Measurements from ENCODE around the gene GMEB1.
"Not testable (repeated sequence)": the region's sequence is repeated elsewhere in the genome, so short reads cannot be mapped to it uniquely, and the experiment has no call there.

Gene GMEB1

DNA sequence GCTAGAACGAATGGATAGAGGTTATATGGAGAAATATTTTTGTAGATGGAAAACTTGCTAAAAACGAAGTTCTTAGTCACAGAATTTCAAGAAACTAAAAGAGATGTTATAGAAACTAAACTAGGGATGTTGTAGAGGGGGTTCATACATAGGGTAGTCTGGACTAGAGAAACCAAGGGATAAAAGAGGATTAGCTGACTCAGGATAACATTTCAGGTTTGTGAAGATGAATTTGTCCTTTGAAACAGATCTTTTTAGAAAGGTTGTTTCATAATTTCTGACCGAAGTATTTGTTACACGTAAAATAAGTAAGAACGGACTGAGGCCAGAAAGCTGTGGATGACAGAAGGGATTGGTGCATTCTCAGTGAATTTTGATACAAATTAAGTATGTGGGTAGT, 81.7 kb downstream of the GMEB1 start:
- no peaks in the 10 kb centered on the region for H3K27me3 ChIP-seq (ENCODE audit: control insufficient read depth, insufficient read depth, low read length)
- H3K4me1 ChIP-seq (ENCODE audit: control insufficient read depth, insufficient read depth, low read length), result no peaks in the 10 kb centered on the region; the same call in 1 of the 2 replicates
- H3K36me3 ChIP-seq (ENCODE audit: control insufficient read depth, insufficient read depth, low read length), result peaks cover 1% of the 10 kb centered on the region; the same call in 1 of the 2 replicates
- no peak overlapping the region for H3K27ac ChIP-seq (ENCODE audit: low read length)
- no peak overlapping the region for H3K4me3 ChIP-seq (ENCODE audit: low read length)
- no peaks in the 10 kb centered on the region for H3K9me3 ChIP-seq (ENCODE audit: control insufficient read depth, insufficient read depth, low read length)
- no peak for DNase-seq (ENCODE audit: low read depth, low spot score)
- WGBS (ENCODE audit: insufficient coverage, insufficient read length), result 100% methylated on average over 2 of the region's 5 CpGs

DNA sequence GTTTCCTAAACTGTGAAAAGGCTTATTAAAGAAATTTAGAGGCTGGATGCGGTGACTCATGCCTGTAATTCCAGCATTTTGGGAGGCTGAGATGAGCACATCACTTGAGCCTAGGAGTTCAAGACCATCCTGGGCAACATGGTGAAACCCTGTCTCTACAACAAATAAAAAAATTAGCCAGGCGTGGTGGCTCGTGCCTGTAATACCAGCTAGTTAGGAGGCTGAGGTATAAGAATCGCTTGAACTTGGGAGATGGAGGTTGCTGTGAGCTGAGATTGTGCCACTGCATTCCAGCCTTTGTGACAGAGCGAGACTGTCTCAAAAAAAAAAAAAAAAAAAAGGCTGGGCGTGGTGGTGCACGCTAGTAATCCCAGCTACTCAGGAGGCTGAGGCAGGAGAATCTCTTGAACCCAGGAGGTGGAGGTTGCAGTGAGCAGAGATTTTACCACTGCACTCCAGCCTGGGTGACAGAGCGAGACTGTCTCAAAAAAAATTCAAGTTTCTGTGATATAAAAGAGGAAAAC, 82.2 kb downstream of the GMEB1 start:
- no CpG with 5 or more reads among the region's 8 CpGs for whole genome bisulfite sequencing (ENCODE audit: insufficient coverage, insufficient read length)
- not testable (repeated sequence) for H3K36me3 ChIP-seq (ENCODE audit: control insufficient read depth, insufficient read depth, low read length); DNase-seq (ENCODE audit: low read depth, low spot score); H3K4me3 ChIP-seq (ENCODE audit: low read length); H3K9me3 ChIP-seq (ENCODE audit: control insufficient read depth, insufficient read depth, low read length); H3K27ac ChIP-seq (ENCODE audit: low read length); H3K27me3 ChIP-seq (ENCODE audit: control insufficient read depth, insufficient read depth, low read length); H3K4me1 ChIP-seq (ENCODE audit: control insufficient read depth, insufficient read depth, low read length)

DNA sequence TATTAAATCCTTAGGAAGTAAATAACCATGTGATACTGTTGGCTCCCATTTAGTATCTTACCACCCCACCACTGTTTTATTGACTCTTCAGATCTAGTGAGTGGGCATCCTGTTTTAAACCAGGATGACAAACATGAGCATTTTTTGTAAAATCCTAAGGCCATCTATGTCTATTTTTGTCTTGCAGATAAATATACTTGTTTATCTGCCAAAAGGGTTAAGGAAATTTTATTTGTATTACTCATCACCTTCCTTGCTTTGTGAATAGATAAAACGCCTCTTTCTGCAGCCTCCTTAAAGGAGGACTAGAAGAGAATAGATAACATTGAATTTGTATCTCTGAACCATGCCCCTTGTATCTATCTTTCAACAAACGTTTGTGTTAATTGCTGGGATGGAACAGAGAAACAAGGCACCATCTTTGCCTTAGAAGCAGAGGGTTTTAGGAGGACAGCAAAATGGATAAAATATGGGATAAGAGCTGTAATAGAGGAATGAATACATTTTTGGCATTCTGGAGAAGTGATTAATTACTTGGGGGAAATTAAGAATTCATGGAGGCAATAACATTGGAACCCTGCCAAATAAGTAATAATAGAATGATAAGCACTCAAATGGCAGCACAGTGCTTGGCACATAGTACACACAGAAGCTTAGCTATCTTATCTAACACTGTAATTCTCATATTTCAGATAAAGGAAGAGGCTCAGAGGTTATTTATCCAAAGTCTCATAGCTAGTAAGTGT, 82.9 kb downstream of the GMEB1 start:
- H3K36me3 ChIP-seq (ENCODE audit: control insufficient read depth, insufficient read depth, low read length), result no peaks in the 10 kb centered on the region; the same call in 1 of the 2 replicates
- H3K4me3 ChIP-seq (ENCODE audit: low read length), result no peak overlapping the region
- no peaks in the 10 kb centered on the region for H3K27me3 ChIP-seq (ENCODE audit: control insufficient read depth, insufficient read depth, low read length)
- H3K4me1 ChIP-seq (ENCODE audit: control insufficient read depth, insufficient read depth, low read length), result no peaks in the 10 kb centered on the region; the same call in 1 of the 2 replicates
- H3K27ac ChIP-seq (ENCODE audit: low read length), result no peak overlapping the region
- no peak for DNase-seq (ENCODE audit: low read depth, low spot score)
- no CpG with 5 or more reads among the region's 2 CpGs for WGBS (ENCODE audit: insufficient coverage, insufficient read length)
- H3K9me3 ChIP-seq (ENCODE audit: control insufficient read depth, insufficient read depth, low read length), result no peaks in the 10 kb centered on the region

DNA sequence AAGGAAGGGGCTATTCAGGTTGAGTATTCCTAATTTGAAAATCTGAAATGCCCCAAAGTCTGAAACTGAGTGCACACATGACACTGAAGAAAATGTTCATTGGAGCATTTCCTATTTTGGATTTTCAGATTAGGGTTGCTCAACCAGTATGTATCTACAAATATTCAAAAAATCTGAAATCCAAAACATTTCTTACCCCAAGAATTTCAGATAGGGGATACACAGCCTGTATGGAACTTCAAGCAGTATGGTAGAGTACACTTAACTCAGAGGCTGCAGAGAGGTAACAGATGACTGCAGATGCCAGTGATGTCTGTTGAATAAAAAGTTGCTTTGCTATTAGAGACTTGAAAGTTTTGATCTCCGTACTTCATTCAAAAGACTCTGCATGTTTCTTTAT, 87.1 kb downstream of the GMEB1 start:
- Histone ChIP-seq H3K27me3 (ENCODE audit: control insufficient read depth, insufficient read depth, low read length) (no peaks in the 10 kb centered on the region), H3K27ac (ENCODE audit: low read length) (no peak overlapping the region), H3K36me3 (ENCODE audit: control insufficient read depth, insufficient read depth, low read length) (no peaks in the 10 kb centered on the region; the same call in 1 of the 2 replicates), H3K4me1 (ENCODE audit: control insufficient read depth, insufficient read depth, low read length) (no peaks in the 10 kb centered on the region), H3K9me3 (ENCODE audit: control insufficient read depth, insufficient read depth, low read length) (no peaks in the 10 kb centered on the region), H3K4me3 (ENCODE audit: low read length) (no peak overlapping the region)
- no CpG with 5 or more reads among the region's 1 CpG for WGBS (ENCODE audit: insufficient coverage, insufficient read length)
- DNase-seq (ENCODE audit: low read depth, low spot score), result no peak

DNA sequence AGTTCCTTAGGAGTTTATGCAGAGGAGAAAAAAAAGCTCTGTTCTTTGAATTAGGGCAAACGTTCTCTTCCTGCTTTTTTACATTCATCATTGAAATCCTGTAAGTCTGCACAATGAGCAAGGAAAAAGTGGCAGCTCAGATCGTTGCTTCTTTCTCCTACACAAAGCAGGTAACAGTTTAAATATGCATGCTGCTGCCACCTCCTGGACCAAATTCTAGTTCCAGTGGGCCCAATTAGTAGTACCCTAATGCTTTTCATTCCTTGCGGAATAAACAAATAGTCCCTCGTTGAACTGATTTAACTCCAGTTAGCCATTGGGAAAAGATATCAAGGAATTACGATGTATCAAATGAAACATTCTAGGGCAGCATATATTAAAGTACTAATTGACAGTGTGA, 88.3 kb downstream of the GMEB1 start:
- H3K4me3 ChIP-seq (ENCODE audit: low read length), result no peak overlapping the region
- no peaks in the 10 kb centered on the region for H3K4me1 ChIP-seq (ENCODE audit: control insufficient read depth, insufficient read depth, low read length)
- no peak overlapping the region for H3K27ac ChIP-seq (ENCODE audit: low read length)
- H3K9me3 ChIP-seq (ENCODE audit: control insufficient read depth, insufficient read depth, low read length), result no peaks in the 10 kb centered on the region
- no peak for DNase-seq (ENCODE audit: low read depth, low spot score)
- no peaks in the 10 kb centered on the region; the same call in 1 of the 2 replicates for H3K36me3 ChIP-seq (ENCODE audit: control insufficient read depth, insufficient read depth, low read length)
- WGBS (ENCODE audit: insufficient coverage, insufficient read length), result no CpG with 5 or more reads among the region's 5 CpGs
- no peaks in the 10 kb centered on the region for H3K27me3 ChIP-seq (ENCODE audit: control insufficient read depth, insufficient read depth, low read length)

DNA sequence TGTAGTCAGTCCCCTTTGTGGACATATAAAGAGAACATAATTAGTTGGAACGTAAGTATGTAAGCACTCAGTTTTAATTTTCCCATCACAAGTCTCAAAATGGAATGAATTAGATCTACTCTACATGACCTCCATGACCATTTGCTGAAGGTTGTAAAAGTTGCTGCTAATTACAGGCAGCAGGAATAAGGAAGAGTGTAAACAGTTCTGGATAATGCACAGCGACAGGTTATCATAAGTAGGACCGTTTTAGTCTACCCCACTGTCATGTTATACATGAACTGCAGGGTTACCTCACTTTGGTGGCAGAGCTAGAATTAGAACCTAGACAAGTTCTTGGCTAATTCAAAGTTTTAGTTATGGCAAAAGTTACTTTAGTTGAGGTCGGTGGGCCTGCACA, 89.8 kb downstream of the GMEB1 start:
- H3K4me1 ChIP-seq (ENCODE audit: control insufficient read depth, insufficient read depth, low read length), result no peaks in the 10 kb centered on the region
- H3K36me3 ChIP-seq (ENCODE audit: control insufficient read depth, insufficient read depth, low read length), result no peaks in the 10 kb centered on the region; the same call in 1 of the 2 replicates
- H3K4me3 ChIP-seq (ENCODE audit: low read length), result no peak overlapping the region
- no peak for DNase-seq (ENCODE audit: low read depth, low spot score)
- H3K27ac ChIP-seq (ENCODE audit: low read length), result no peak overlapping the region
- H3K27me3 ChIP-seq (ENCODE audit: control insufficient read depth, insufficient read depth, low read length), result no peaks in the 10 kb centered on the region
- WGBS (ENCODE audit: insufficient coverage, insufficient read length), result no CpG with 5 or more reads among the region's 4 CpGs
- H3K9me3 ChIP-seq (ENCODE audit: control insufficient read depth, insufficient read depth, low read length), result no peaks in the 10 kb centered on the region

DNA sequence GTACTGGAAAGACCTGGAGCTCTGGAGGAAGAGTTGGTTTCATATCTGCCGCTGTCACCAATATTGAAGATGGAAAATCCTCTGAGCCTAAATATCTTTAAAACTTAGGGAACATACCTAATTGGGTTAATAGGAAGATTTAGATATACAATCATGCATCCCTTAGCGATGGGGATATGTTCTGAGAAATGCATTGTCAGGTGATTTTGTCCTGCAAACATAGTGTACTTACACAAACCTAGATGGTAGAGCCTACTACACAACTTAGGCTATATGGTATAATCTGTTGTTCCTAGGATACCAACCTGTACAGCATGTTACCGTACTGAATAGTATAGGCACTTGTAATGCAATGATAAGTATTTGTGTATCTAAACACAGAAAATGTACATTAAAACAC, 90.7 kb downstream of the GMEB1 start:
- no CpG with 5 or more reads among the region's 3 CpGs for WGBS (ENCODE audit: insufficient coverage, insufficient read length)
- no peaks in the 10 kb centered on the region; the same call in 1 of the 2 replicates for H3K36me3 ChIP-seq (ENCODE audit: control insufficient read depth, insufficient read depth, low read length)

DNA sequence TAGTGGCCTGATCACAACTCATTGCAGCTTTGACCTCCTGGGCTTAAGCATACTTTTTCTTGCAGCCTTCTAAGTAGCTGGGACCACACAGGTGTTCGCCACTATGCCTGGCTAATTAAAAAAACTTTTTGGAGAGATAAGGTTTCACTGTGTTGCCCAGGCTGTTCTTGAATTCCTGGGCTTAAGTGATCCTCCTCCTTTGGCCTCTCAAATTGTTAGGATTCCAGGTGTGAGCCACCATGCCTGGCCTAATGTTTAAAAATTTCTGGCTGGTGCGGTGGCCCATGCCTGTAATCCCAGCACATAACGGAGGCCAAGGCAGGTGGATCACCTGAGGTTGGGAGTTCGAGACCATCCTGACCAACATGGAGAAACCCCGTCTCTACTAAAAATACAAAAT, 92.6 kb downstream of the GMEB1 start:
- WGBS (ENCODE audit: insufficient coverage, insufficient read length), result no CpG with 5 or more reads among the region's 5 CpGs
- Histone ChIP-seq H3K9me3 (ENCODE audit: control insufficient read depth, insufficient read depth, low read length) (no peaks in the 10 kb centered on the region), H3K4me3 (ENCODE audit: low read length) (no peak overlapping the region), H3K4me1 (ENCODE audit: control insufficient read depth, insufficient read depth, low read length) (no peaks in the 10 kb centered on the region), H3K27me3 (ENCODE audit: control insufficient read depth, insufficient read depth, low read length) (no peaks in the 10 kb centered on the region), H3K27ac (ENCODE audit: low read length) (no peak overlapping the region), H3K36me3 (ENCODE audit: control insufficient read depth, insufficient read depth, low read length) (no peaks in the 10 kb centered on the region; the same call in 1 of the 2 replicates)
- DNase-seq (ENCODE audit: low read depth, low spot score), result no peak

More for the DNA sequence above, 90.7 kb downstream of the GMEB1 start:
- H3K27ac ChIP-seq (ENCODE audit: low read length), result no peak overlapping the region
- H3K27me3 ChIP-seq (ENCODE audit: control insufficient read depth, insufficient read depth, low read length), result no peaks in the 10 kb centered on the region
- no peak for DNase-seq (ENCODE audit: low read depth, low spot score)
- no peaks in the 10 kb centered on the region for H3K4me1 ChIP-seq (ENCODE audit: control insufficient read depth, insufficient read depth, low read length)
- H3K9me3 ChIP-seq (ENCODE audit: control insufficient read depth, insufficient read depth, low read length), result no peaks in the 10 kb centered on the region
- H3K4me3 ChIP-seq (ENCODE audit: low read length), result no peak overlapping the region

DNA sequence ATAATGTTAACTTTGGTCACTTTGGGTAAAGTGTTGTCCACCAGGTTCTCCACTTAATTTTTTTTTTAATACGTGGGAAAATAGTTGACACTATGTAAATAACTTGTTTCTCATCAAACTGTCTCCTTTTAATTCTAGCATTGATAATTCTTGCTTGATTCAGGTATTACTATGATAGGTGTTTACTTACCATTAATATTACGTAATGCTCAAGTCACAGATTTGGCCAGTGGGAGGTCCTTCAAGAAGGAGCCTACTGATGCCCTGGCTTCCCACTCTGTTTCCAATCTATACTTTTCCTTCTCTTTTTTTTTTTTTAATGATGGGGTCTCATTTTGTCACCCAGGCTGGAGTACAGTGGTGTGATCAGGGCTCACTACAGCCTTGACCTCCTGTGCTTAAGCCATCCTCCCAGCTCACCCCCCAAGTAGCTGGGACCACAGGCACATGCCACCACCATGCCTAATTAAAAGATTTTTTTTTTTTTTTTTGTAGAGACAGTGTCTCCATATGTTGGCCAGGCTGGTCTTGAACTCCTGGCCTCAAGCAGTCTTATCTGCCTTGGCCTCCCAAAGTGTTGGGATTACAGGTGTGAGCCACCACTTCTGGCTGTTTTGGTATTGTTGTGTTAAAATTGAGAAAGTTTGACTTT, 98.1 kb downstream of the GMEB1 start:
- Histone ChIP-seq H3K36me3 (ENCODE audit: control insufficient read depth, insufficient read depth, low read length) (peaks cover 4% of the 10 kb centered on the region; the same call in 1 of the 2 replicates), H3K4me3 (ENCODE audit: low read length) (no peak overlapping the region), H3K9me3 (ENCODE audit: control insufficient read depth, insufficient read depth, low read length) (no peaks in the 10 kb centered on the region), H3K27me3 (ENCODE audit: control insufficient read depth, insufficient read depth, low read length) (no peaks in the 10 kb centered on the region), H3K27ac (ENCODE audit: low read length) (no peak overlapping the region), H3K4me1 (ENCODE audit: control insufficient read depth, insufficient read depth, low read length) (no peaks in the 10 kb centered on the region)
- no peak for DNase-seq (ENCODE audit: low read depth, low spot score)
- WGBS (ENCODE audit: insufficient coverage, insufficient read length), result no CpG with 5 or more reads among the region's 2 CpGs

Data from iPS DF 6.9 (cell line).